Measurements from ENCODE around the gene FGFBP2.

The FGFBP2 gene

GRCh38 chr4:15935504-15936402 is 27.2 kb downstream of the FGFBP2 start:
- TF ChIP-seq, protein P1, sequence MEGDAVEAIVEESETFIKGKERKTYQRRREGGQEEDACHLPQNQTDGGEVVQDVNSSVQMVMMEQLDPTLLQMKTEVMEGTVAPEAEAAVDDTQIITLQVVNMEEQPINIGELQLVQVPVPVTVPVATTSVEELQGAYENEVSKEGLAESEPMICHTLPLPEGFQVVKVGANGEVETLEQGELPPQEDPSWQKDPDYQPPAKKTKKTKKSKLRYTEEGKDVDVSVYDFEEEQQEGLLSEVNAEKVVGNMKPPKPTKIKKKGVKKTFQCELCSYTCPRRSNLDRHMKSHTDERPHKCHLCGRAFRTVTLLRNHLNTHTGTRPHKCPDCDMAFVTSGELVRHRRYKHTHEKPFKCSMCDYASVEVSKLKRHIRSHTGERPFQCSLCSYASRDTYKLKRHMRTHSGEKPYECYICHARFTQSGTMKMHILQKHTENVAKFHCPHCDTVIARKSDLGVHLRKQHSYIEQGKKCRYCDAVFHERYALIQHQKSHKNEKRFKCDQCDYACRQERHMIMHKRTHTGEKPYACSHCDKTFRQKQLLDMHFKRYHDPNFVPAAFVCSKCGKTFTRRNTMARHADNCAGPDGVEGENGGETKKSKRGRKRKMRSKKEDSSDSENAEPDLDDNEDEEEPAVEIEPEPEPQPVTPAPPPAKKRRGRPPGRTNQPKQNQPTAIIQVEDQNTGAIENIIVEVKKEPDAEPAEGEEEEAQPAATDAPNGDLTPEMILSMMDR (IDR thresholded peaks at IDR 0.05; ENCODE audit: low read depth, low read length, missing control alignments): no peak
- H3K4me3 ChIP-seq (replicated peaks; ENCODE audit: low read depth, low read length): no peak overlapping the region
- no peak for DNase-seq (ENCODE audit: extremely low read depth, low read depth)

GRCh38 chr4:15934259-15934658 is 28.7 kb downstream of the FGFBP2 start:
- DNase-seq (ENCODE audit: extremely low read depth, low read depth): no peak
- H3K4me3 ChIP-seq (replicated peaks; ENCODE audit: low read depth, low read length): no peak overlapping the region
- TF ChIP-seq, protein P1 (IDR thresholded peaks at IDR 0.05; ENCODE audit: low read depth, low read length, missing control alignments): no peak

GRCh38 chr4:15931451-15932210 is 31.3 kb downstream of the FGFBP2 start:
- no peak for DNase-seq (ENCODE audit: extremely low read depth, low read depth)
- TF ChIP-seq, protein P1 (IDR thresholded peaks at IDR 0.05; ENCODE audit: low read depth, low read length, missing control alignments): no peak
- H3K4me3 ChIP-seq (replicated peaks; ENCODE audit: low read depth, low read length): no peak overlapping the region

- H3K4me3 ChIP-seq (replicated peaks; ENCODE audit: low read depth, low read length): no peak overlapping the region
- no peak for DNase-seq (ENCODE audit: extremely low read depth, low read depth)
- TF ChIP-seq, protein P1 (IDR thresholded peaks at IDR 0.05; ENCODE audit: low read depth, low read length, missing control alignments): no peak
Measured at GRCh38 chr4:15930314-15930713, 32.7 kb downstream of the FGFBP2 start.

DNA sequence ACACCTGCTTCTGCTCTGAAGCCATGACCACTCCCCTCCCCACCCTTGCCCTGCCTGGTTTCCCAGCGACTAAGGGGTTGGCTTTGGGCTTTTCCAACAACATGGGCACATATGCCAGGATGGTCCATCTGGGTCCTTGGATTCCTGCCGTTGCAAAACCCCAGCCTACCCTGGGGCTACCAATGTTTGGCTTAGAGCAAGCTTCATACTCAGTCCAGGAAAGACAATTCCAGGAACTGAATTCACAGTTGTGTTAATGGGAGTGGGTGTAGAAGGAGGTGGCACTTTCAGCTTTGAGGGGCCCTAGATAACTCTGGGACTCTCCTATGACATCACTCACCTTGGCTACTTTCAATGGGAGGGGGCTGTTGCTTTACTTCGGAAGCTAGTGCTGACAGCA is 33.4 kb downstream of the FGFBP2 start:
- TF ChIP-seq, protein P1 (IDR thresholded peaks at IDR 0.05; ENCODE audit: low read depth, low read length, missing control alignments): no peak
- DNase-seq (ENCODE audit: extremely low read depth, low read depth): no peak
- H3K4me3 ChIP-seq (replicated peaks; ENCODE audit: low read depth, low read length): no peak overlapping the region

DNA sequence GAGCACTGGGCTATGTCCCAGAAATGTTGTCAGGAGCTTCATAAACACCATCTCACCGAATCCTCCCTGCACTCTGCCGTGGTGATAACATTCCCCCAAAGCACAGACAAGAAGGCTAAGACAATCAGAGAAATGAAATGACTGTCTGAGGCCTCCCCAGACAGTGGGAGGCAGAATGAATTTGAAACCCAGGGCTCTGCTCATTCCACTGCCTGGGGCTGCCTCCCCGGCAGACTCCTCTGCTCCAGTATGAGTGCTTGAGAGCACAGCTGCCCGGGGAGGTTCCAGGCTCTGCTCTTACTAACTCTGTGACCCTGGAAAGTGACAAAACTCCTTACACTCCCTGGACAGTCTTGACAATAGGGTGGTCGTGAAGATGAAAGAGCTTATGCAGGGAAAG is 34.1 kb downstream of the FGFBP2 start:
- no peak overlapping the region for H3K4me3 ChIP-seq (replicated peaks; ENCODE audit: low read depth, low read length)
- no peak for DNase-seq (ENCODE audit: extremely low read depth, low read depth)
- TF ChIP-seq, protein P1 (IDR thresholded peaks at IDR 0.05; ENCODE audit: low read depth, low read length, missing control alignments): no peak

Measured in HFF-Myc (cell line).